H1 (cell line): ENCODE data around the gene PLPPR4. TPM values are rescaled to one million over a fixed set of nuclear protein-coding genes. Genes with fewer than 3 reads are reported as not detected.
A peak's percentile ranks its signal among the peaks of the same experiment; 100 is the strongest.

Source experiments
- ASH2L ChIP-seq: fragments of 200-600, 300-600 bp; sonication (generic); IDR thresholded peaks from one replicate; pipeline ENCODE4 v1.7.1; 2017; ENCODE audit warnings: low read length
- BCL11A ChIP-seq, 2 experiments: IDR thresholded peaks; one replicate each; pipeline ENCODE4 v1.6.1; 2011; ENCODE audit warnings: low read depth in 2 of 2, low read length in 2 of 2, mild to moderate bottlenecking in 2 of 2
- CTBP2 ChIP-seq: IDR thresholded peaks from 2 replicates; pipeline ENCODE4 v1.7.0; 2011; ENCODE audit warnings: borderline replicate concordance, mild to moderate bottlenecking, moderate library complexity, mixed read lengths, low read length; ENCODE audit not compliant: insufficient read depth, insufficient read length
- EZH2 ChIP-seq: fragments of 200-600 bp; sonication (generic); IDR thresholded peaks from 2 replicates; pipeline ENCODE4 v1.7.1; 2012; ENCODE audit warnings: low read depth, mild to moderate bottlenecking, moderate library complexity, low read length, inconsistent platforms; ENCODE audit not compliant: severe bottlenecking
- FOSL1 ChIP-seq: IDR thresholded peaks from 2 replicates; pipeline ENCODE4 v1.6.1; 2011; ENCODE audit warnings: mild to moderate bottlenecking, low read depth, low read length, moderate library complexity; ENCODE audit not compliant: insufficient read depth
- GTF2F1 ChIP-seq: IDR thresholded peaks from 2 replicates; pipeline ENCODE4 v1.6.1; 2012; ENCODE audit warnings: low read depth, low read length, improper control_type of control experiment, borderline replicate concordance
- JUND ChIP-seq: IDR thresholded peaks from 2 replicates; pipeline ENCODE4 v1.6.1; 2011; ENCODE audit warnings: mild to moderate bottlenecking, improper control_type of control experiment, low read length
- KDM1A ChIP-seq: fragments of 200-600, 300-600 bp; sonication (generic); IDR thresholded peaks from 2 replicates; pipeline ENCODE4 v1.7.1; 2016; ENCODE audit warnings: mild to moderate bottlenecking, low read length, borderline replicate concordance
- KDM5A ChIP-seq: fragments of 200-600 bp; IDR thresholded peaks from 2 replicates; pipeline ENCODE4 v1.7.1; 2012; ENCODE audit warnings: mild to moderate bottlenecking, low read length, inconsistent platforms, mixed read lengths
- MAFK ChIP-seq: IDR thresholded peaks from 2 replicates; pipeline ENCODE4 v1.6.1; 2012; ENCODE audit warnings: low read depth, mild to moderate bottlenecking, improper control_type of control experiment, low read length
- POLR2A ChIP-seq, 2 experiments: IDR thresholded peaks; 1 replicate in 1 of 2; 2 replicates in 1 of 2; pipeline ENCODE4 v1.6.1; 2011; ENCODE audit warnings: low read depth in 2 of 2, low read length in 2 of 2, mild to moderate bottlenecking in 2 of 2; ENCODE audit errors: control extremely low read depth in 1 of 2
- RFX5 ChIP-seq: IDR thresholded peaks from 2 replicates; pipeline ENCODE4 v1.6.1; 2011; ENCODE audit warnings: low read depth, low read length, improper control_type of control experiment, borderline replicate concordance
- RXRA ChIP-seq: IDR thresholded peaks from 2 replicates; pipeline ENCODE4 v1.6.1; 2011; ENCODE audit warnings: low read depth, mild to moderate bottlenecking, low read length, moderate library complexity; ENCODE audit not compliant: insufficient read depth
- SIRT6 ChIP-seq: IDR thresholded peaks from one replicate; pipeline ENCODE4 v1.7.1; 2012; ENCODE audit warnings: low read length, inconsistent platforms
- SIX5 ChIP-seq: IDR thresholded peaks from 2 replicates; pipeline ENCODE4 v1.6.1; 2011; ENCODE audit warnings: mild to moderate bottlenecking, low read depth, low read length
- TBP ChIP-seq: IDR thresholded peaks from 2 replicates; pipeline ENCODE4 v1.6.1; 2011; ENCODE audit warnings: low read depth, low read length, improper control_type of control experiment
- YY1 ChIP-seq: IDR thresholded peaks from 2 replicates; pipeline ENCODE4 v1.6.1; 2011; ENCODE audit warnings: low read depth, mild to moderate bottlenecking, low read length
- ZNF274 ChIP-seq: IDR thresholded peaks from 2 replicates; pipeline ENCODE4 v1.7.0; 2012; ENCODE audit warnings: low read length, borderline replicate concordance; ENCODE audit errors: extremely low read depth
- polyA plus RNA-seq, 7 experiments: library from polyadenylated mRNA; depleted of rRNA in 3 of 7; stranded (reverse) in 5 of 7; unstranded in 2 of 7; fragments of >200 nt in 5 of 7; fragments of 200-250 nt in 2 of 7; gene quantifications; 1 replicate in 5 of 7; 2 replicates in 1 of 7; 4 replicates in 1 of 7; pipeline versions ENCODE4 v1.2.1 to v1.2.3, GENCODE V29; 2011 to 2013; ENCODE audit warnings: missing spikeins in 2 of 7, mixed read lengths in 2 of 7
- total RNA-seq: library from RNA; stranded (reverse); fragmentation: NEBNext Ultra II Directional; extraction: Animal tissue kit (Norgen Biotek cat#: 25700); gene quantifications from 2 replicates; pipeline ENCODE4 v1.2.1, GENCODE V29; 2021
- TF ChIP-seq, protein P1 (sequence below): IDR thresholded peaks from 2 replicates; pipeline ENCODE4 v1.6.1; 2012; ENCODE audit warnings: inconsistent platforms
- TF ChIP-seq, protein P2 (sequence below): IDR thresholded peaks from 2 replicates; pipeline ENCODE4 v1.6.1; 2012; ENCODE audit warnings: low read length, inconsistent platforms

The PLPPR4 gene
- total and polyA plus RNA-seq, 2 of the 8 experiments (the other 6 are each of a cell fraction or from before 2014, with no cell fraction given), result 0.74 to 2.2 TPM

DNA sequence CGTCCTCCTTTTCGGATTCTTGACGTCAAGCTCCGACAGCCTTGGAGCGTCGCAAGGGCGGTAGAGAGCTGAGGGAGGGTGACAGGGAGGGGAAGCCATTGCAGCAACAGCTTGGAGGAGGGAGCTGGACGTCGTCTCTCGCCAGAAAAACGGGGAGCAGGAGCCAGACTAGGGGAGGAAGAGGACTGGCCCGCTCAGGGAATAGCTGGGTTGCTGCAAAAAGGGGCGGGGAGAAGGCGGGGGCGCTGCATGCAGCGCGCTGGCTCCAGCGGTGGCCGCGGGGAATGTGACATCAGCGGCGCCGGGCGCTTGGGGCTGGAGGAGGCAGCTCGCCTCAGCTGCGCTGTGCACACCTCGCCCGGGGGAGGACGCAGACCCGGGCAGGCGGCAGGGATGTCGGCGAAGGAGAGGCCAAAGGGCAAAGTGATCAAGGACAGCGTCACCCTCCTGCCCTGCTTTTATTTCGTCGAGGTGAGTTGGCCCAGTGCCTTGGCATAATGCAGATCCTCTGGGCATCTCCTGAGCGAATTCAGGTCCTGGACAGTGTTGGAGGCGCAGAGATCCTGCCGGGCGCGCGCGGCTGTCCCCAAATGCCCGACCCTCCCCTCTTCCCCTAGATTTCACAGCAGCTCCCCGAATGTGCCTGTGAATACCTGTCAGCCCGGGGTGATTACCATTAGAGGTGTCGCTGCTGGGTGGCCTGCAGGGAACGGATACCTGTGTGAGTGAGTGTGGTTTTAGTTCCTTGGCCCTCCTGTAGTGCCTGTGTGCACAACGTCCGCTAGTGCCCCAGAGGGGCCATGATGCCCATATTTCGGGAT, at the start of gene PLPPR4 (continued):
- peak; percentile 73 for TF ChIP-seq ASH2L
- TF ChIP-seq RFX5, result no peak
- no peak for TF ChIP-seq JUND
- TF ChIP-seq GTF2F1, result no peak
- peak in 1 of 2 experiments; percentile 59; a peak in 1 of 3 replicates for TF ChIP-seq POLR2A (IDR thresholded peaks at IDR 0.05; ENCODE audit: control extremely low read depth in 1 of 2, low read depth in 2 of 2, low read length in 2 of 2)
- 0 out of 2 replicates have a peak, but pooled peaks have one; percentile 2 for TF ChIP-seq YY1
- TF ChIP-seq SIRT6, result no peak
- TF ChIP-seq KDM1A, result no peak
- no peak for TF ChIP-seq ZNF274
- no peak for TF ChIP-seq RXRA
- TF ChIP-seq, protein P1, sequence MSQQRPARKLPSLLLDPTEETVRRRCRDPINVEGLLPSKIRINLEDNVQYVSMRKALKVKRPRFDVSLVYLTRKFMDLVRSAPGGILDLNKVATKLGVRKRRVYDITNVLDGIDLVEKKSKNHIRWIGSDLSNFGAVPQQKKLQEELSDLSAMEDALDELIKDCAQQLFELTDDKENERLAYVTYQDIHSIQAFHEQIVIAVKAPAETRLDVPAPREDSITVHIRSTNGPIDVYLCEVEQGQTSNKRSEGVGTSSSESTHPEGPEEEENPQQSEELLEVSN, result peak; percentile 81
- no peak for TF ChIP-seq BCL11A (IDR thresholded peaks at IDR 0.05; ENCODE audit: low read depth in 2 of 2, low read length in 2 of 2)
- no peak for TF ChIP-seq FOSL1
- no peak for TF ChIP-seq TBP
- TF ChIP-seq SIX5, result no peak
- no peak for TF ChIP-seq KDM5A
- TF ChIP-seq MAFK, result no peak
- TF ChIP-seq, protein P2, sequence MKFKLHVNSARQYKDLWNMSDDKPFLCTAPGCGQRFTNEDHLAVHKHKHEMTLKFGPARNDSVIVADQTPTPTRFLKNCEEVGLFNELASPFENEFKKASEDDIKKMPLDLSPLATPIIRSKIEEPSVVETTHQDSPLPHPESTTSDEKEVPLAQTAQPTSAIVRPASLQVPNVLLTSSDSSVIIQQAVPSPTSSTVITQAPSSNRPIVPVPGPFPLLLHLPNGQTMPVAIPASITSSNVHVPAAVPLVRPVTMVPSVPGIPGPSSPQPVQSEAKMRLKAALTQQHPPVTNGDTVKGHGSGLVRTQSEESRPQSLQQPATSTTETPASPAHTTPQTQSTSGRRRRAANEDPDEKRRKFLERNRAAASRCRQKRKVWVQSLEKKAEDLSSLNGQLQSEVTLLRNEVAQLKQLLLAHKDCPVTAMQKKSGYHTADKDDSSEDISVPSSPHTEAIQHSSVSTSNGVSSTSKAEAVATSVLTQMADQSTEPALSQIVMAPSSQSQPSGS, result no peak
- peak; percentile 36 for TF ChIP-seq EZH2
- no peak for TF ChIP-seq CTBP2
